ENCODE data around the gene PRRT1.

Gene PRRT1

DNA sequence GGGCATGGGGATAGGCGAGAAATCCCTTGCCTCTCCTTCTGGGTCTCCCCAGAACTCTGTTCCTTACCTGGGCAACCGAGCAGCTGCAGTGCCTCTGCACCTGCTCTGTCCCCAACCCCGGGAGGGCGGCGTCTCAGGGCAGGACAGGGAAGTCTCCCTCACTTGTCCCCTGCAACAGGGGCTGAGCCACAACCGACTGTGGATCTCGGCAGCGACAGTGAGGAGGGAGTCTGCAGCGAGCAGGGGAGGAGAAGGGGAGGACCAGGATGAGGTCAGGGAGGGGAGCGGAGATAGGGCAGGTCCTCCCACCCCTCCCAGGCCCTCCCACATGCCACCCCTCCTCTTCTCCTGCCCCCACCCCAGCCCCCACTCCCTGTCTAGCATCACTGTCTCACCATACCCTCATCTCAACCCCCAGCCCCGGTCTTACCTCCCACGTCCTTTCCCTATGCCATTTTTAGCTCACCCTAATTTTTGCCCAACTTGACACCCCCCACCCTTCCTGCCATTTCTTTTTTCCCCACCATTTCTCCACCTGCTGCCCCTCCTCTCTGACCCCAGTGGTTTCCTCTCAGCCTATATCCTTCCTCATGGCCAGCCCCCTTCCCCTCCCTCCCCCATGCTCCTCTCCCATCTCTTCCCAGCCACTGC, 42.5 kb downstream of the PRRT1 start, which contains the start of gene TNXB:
Gene TNXB, minus strand, starts transcription at position 225 of the 651 bp plus-strand sequence. CDS start 11,140 bp downstream, outside the sequence.
- Histone ChIP-seq H3K36me3 (ENCODE audit: insufficient read depth, low read length) (no peaks in the 10 kb centered on the region), H3K9me2 (replicated peaks; ENCODE audit: low read depth, low read length) (no peaks in the 10 kb centered on the region), H3K9me3 (ENCODE audit: insufficient read depth, low read depth, low read length) (no peaks in the 10 kb centered on the region), H3K79me2 (ENCODE audit: insufficient read depth, low read length) (no peaks in the 10 kb centered on the region), H3K4me1 (ENCODE audit: insufficient read depth, low read length, poor library complexity, severe bottlenecking) (no peaks in the 10 kb centered on the region), H3F3A (ENCODE audit: low read depth) (no peaks in the 10 kb centered on the region), H3K9ac (ENCODE audit: low read depth, low read length, poor library complexity, severe bottlenecking) (no peak within 1 kb of the TSS), H2AFZ (ENCODE audit: low read length) (no peak within 1 kb of the TSS), H4K20me1 (ENCODE audit: insufficient read depth, low read length, poor library complexity, severe bottlenecking) (no peaks in the 10 kb centered on the region), H3K27me3 (ENCODE audit: insufficient read depth, low read length, poor library complexity, severe bottlenecking) (no peaks in the 10 kb centered on the region), H3K4me3 (ENCODE audit: low read length, poor library complexity, severe bottlenecking) (no peak within 1 kb of the TSS), H3K4me2 (ENCODE audit: low read depth, low read length, poor library complexity, severe bottlenecking) (no peak within 1 kb of the TSS)
- TF ChIP-seq CTCF (conservative IDR thresholded peaks at IDR 0.05; ENCODE audit: low read length) (no peak), EZH2phosphoT487 (IDR thresholded peaks at IDR 0.05; ENCODE audit: borderline replicate concordance) (no peak)

DNA sequence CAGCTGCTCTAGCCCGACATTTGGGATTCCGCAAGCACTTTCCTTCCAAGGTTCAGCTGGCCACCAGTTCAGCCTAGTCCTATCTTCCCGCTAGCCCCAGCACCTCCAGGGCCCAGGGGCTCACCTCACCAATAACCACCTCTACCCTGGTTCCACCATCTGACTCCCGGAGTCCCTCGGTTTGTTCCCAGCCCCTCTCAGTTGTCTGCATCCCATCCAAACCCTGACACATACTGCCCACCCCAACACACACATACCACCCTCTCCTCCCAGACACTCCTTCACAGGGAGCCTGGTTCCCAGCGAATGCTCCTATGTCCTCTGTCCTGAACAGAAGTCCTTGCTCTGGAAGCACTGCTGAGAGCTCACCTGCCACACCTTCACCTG, 43.0 kb downstream of the PRRT1 start:
- H3F3A ChIP-seq (ENCODE audit: low read depth) = no peaks in the 10 kb centered on the region
- H4K20me1 ChIP-seq (ENCODE audit: insufficient read depth, low read length, poor library complexity, severe bottlenecking) = no peaks in the 10 kb centered on the region
- no peaks in the 10 kb centered on the region for H3K9me3 ChIP-seq (ENCODE audit: insufficient read depth, low read depth, low read length)
- no peaks in the 10 kb centered on the region for H3K27me3 ChIP-seq (ENCODE audit: insufficient read depth, low read length, poor library complexity, severe bottlenecking)
- no peaks in the 10 kb centered on the region for H3K4me1 ChIP-seq (ENCODE audit: insufficient read depth, low read length, poor library complexity, severe bottlenecking)
- H2AFZ ChIP-seq (ENCODE audit: low read length) = no peak overlapping the region
- H3K9me2 ChIP-seq (replicated peaks; ENCODE audit: low read depth, low read length) = no peaks in the 10 kb centered on the region
- TF ChIP-seq EZH2phosphoT487 (IDR thresholded peaks at IDR 0.05; ENCODE audit: borderline replicate concordance) (no peak), CTCF (conservative IDR thresholded peaks at IDR 0.05; ENCODE audit: low read length) (no peak)
- no peaks in the 10 kb centered on the region for H3K79me2 ChIP-seq (ENCODE audit: insufficient read depth, low read length)
- H3K36me3 ChIP-seq (ENCODE audit: insufficient read depth, low read length) = no peaks in the 10 kb centered on the region
- no peak overlapping the region for H3K4me3 ChIP-seq (ENCODE audit: low read length, poor library complexity, severe bottlenecking)
- no peak overlapping the region for H3K4me2 ChIP-seq (ENCODE audit: low read depth, low read length, poor library complexity, severe bottlenecking)
- H3K9ac ChIP-seq (ENCODE audit: low read depth, low read length, poor library complexity, severe bottlenecking) = no peak overlapping the region

DNA sequence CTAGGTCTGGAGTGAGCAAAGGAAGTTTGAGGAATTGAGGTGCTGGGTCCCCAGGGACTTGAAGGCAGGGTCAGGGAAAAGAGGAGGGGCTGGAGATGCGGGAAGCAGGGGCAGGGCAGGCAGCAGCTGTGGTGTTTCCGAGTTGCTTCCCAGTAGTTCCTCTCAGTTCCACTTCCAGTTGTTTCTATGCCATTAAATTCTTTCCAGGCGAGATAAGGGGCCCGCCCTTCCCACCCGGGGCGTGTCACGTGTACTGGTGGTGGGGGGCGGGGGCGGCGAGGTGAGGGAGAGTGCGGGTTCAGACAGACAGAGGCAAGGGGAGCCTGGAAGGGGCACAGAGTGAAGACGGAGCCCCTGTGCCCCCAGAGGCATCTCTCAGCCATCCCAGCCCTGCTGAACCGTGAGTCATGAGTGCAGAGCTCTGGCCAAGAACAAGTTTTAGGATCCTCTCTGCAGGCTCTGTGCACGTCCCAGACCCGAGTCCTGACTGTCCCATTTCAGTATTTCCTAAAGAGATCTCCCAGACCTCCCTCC, 43.6 kb downstream of the PRRT1 start:
- no peaks in the 10 kb centered on the region for H3K27me3 ChIP-seq (ENCODE audit: insufficient read depth, low read length, poor library complexity, severe bottlenecking)
- H3K79me2 ChIP-seq (ENCODE audit: insufficient read depth, low read length) = no peaks in the 10 kb centered on the region
- no peaks in the 10 kb centered on the region for H3K9me3 ChIP-seq (ENCODE audit: insufficient read depth, low read depth, low read length)
- no peak overlapping the region for H2AFZ ChIP-seq (ENCODE audit: low read length)
- no peak overlapping the region for H3K9ac ChIP-seq (ENCODE audit: low read depth, low read length, poor library complexity, severe bottlenecking)
- H4K20me1 ChIP-seq (ENCODE audit: insufficient read depth, low read length, poor library complexity, severe bottlenecking) = no peaks in the 10 kb centered on the region
- H3K4me2 ChIP-seq (ENCODE audit: low read depth, low read length, poor library complexity, severe bottlenecking) = no peak overlapping the region
- TF ChIP-seq CTCF (conservative IDR thresholded peaks at IDR 0.05; ENCODE audit: low read length) (no peak), EZH2phosphoT487 (IDR thresholded peaks at IDR 0.05; ENCODE audit: borderline replicate concordance) (no peak)
- no peaks in the 10 kb centered on the region for H3K4me1 ChIP-seq (ENCODE audit: insufficient read depth, low read length, poor library complexity, severe bottlenecking)
- H3F3A ChIP-seq (ENCODE audit: low read depth) = no peaks in the 10 kb centered on the region
- no peak overlapping the region for H3K4me3 ChIP-seq (ENCODE audit: low read length, poor library complexity, severe bottlenecking)
- H3K36me3 ChIP-seq (ENCODE audit: insufficient read depth, low read length) = no peaks in the 10 kb centered on the region
- H3K9me2 ChIP-seq (replicated peaks; ENCODE audit: low read depth, low read length) = no peaks in the 10 kb centered on the region
